NCI-H446 treated with DMSO at 0.1 percent for 48 hours (cell line): ENCODE measurements around the gene TRIM31.
"Not testable (repeated sequence)": the region's sequence is repeated elsewhere in the genome, so short reads cannot be mapped to it uniquely, and the experiment has no call there.

Experiments used
- DNase-seq: peaks from one replicate; lab custom pipeline; 2025; lab: John Stamatoyannopoulos, UW

The TRIM31 gene

GRCh38 chr6:30149234-30149633 is 36.3 kb upstream of the TRIM31 start:
- DNase-seq, result no peak

DNA sequence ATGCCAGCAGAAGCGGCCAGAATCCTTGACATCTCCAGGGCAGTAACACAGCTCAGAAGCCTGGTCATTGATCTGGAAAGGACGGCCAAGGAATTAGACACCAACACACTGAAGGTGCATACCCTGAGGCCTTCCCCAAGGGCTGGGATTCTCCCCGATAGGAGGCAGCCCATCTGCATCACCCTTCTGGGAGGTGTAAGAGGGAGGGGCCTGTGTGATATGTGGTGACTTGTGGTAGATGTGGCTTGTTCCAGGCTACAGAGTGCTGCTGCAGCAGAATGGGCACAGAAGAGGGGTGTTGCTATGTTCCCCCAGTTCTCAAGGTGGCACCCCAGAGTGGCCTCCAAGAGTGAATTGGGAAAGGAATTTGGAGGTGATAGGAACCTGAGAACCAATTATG is 34.2 kb upstream of the TRIM31 start:
- DNase-seq, result no peak

- no peak for DNase-seq
These were observed 32.9 kb upstream of the TRIM31 start for GRCh38 chr6:30145818-30146217.

DNA sequence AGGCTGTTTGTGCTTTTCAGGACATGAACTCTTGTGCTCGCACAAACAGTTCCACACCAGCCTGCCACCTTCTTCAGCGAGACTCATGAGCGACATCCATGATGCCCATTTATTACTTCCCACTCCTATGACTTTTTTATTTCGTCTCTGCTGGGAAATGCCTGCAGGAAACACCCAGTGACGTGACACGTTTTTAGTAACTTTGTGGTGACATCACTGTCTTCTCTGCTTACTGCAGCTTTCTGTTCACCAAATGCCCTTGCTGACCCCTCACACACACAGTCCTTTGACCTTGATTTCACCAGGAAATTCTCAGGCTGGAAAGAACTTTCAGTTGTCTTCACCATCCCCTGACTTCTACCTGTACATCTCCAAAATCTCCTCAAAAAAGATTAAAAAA is 31.9 kb upstream of the TRIM31 start:
- no peak for DNase-seq

GRCh38 chr6:30143780-30144179 is 30.9 kb upstream of the TRIM31 start:
- DNase-seq, result no peak

DNA sequence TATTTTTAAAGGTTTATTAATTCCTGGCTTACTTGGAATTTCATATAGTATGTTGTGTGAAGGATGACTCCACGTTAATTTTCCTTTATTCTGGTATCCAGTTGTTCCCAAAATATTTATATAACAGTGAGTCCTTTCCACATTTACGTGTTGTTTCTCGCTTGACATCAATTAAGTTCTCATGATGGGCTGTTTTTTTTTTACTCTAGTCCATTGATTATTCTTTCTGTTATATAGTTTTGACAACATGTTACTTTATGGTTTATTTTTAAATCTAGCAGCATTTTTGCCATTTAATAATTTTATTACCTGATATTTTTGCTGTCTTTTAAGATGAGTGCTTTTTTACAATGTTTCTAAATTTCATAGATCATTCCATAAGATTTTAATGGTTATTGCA is 29.8 kb upstream of the TRIM31 start:
- DNase-seq, result no peak

DNA sequence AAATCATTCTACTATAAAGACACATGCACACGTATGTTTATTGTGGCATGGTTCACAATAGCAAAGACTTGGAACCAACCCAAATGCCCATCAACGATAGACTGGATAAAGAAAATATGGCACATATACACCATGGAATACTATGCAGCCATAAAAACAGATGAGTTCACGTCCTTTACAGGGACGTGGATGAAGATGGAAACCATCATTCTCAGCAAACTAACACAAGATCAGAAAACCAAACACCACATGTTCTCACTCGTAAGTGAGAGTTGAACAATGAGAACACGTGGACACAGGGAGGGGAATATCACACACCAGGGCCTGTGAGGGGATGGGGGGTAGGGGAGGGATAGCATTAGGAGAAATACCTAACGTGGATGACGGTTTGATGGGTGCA is 27.4 kb upstream of the TRIM31 start:
- not testable (repeated sequence) for DNase-seq

- no peak for DNase-seq
These were observed 23.8 kb upstream of the TRIM31 start for GRCh38 chr6:30136570-30137286.

GRCh38 chr6:30135757-30136156 is 22.9 kb upstream of the TRIM31 start, which contains the start of gene TRIM40:
Gene TRIM40 (plus strand): TSS chr6:30136140. CDS start chr6:30137037, 897 bp downstream.
- DNase-seq, result no peak

- DNase-seq, result no peak
These were observed 22.3 kb upstream of the TRIM31 start for GRCh38 chr6:30135147-30135546.

- DNase-seq, result no peak
These were observed 19.1 kb upstream of the TRIM31 start for GRCh38 chr6:30131947-30132497.

DNA sequence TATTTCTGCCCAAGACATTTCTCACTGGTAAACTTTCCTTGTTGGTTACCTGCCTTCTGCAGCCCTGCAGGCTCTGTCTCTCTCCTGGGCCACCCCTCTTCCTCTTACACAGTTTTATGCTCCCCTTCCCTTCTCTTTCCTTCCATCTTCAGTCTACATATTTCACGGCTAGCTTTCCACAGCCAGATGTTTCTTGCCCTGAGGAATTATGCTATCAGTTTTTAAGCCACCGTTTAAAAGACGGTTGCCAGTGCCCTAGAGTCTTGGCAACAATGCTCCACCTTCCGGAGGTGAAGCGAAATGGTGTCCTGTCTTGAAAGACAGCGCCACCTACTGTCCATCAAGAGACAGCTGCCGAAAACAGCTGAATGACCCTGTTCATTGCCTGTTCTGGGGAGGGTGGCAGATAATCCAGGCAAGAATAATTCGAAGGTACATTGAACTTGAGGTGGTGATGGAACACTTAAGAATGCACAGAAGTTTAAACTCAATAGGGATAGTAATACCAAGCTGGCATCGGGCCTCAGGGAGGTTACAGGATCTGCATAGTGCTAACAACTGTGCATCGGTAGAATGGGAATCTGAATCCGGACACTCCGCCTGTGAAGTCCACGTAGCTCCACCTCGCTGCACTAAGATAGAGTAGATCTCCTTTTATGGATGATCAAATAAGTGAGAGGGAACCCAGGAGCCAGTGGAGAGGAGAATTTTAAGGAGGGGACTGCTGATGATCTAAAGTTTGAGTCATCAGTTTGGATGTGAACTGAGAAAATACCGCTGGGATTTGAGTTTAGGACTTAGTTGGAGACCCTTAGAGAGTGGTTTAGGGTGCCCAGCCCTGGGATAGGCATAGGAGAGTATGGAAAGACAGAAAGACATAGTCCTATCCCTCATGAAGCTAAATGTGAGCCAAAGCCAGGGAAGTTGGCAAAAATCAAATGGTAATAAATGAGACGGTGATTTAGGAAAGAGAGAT is 18.3 kb upstream of the TRIM31 start:
- DNase-seq, result peak; percentile 43

- DNase-seq, result no peak
These were observed 17.3 kb upstream of the TRIM31 start for GRCh38 chr6:30130179-30130679.

GRCh38 chr6:30129265-30130178 is 16.6 kb upstream of the TRIM31 start:
- no peak for DNase-seq

GRCh38 chr6:30127238-30128093 is 14.6 kb upstream of the TRIM31 start:
- no peak for DNase-seq

DNA sequence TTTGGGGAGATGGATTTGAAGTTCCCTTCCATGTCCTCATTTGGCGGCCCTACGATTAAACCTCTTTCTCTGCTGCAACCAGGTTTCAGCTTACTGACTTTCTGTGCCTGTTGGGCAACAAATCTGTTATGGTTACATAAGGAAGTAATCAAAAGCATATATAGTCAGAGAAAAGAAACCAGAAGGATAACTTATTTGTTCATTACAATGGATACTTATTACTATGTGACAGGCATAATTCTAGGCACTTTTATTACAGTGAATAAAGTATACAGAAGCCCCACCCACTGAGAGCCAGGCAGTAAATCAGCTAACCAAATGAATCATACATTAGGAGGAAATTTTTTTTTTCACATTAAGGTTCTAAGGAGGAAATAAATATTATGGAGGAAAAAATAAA is 9.6 kb upstream of the TRIM31 start:
- DNase-seq, result no peak

- DNase-seq, result no peak
These were observed 8.8 kb upstream of the TRIM31 start for GRCh38 chr6:30121446-30122366.

DNA sequence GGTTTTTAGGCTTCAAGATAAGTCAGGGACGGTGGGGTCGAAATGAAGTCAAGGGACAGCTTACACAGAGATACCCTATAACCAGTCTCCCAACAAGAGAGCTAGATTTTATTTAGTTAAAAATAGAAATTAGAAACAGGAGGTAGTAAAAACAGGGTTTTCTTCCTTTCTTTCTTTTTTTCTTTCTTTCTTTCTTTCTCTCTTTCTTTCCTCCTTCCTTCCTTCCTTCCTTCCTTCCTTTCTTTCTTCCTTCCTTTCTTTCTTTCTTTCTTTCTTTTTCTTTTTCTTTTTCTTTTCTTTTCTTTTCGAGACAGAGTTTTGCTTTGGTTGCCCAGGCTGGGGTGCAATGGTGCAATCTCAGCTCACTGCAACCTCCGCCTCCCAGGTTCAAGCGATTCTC is 5.8 kb upstream of the TRIM31 start:
- not testable (repeated sequence) for DNase-seq

- DNase-seq, result no peak
These were observed 3.8 kb upstream of the TRIM31 start for GRCh38 chr6:30116724-30117123.
